IMR-90 (cell line): ENCODE results near the gene KATNBL1. TPM values are rescaled to one million over a fixed set of nuclear protein-coding genes. Genes with fewer than 3 reads are reported as not detected.

ENCODE experiments used
- ATAC-seq: fragments of 200-7000 bp; cut with Tn5 transposase; 2 replicates; pipeline ENCODE4 v1.9.1; 2020; ENCODE audit warnings: low read depth, mild to moderate bottlenecking, moderate library complexity
- BruUV-seq: library from RNA; stranded (reverse); fragments of 400-500 nt; replicated peaks from 2 replicates; lab custom pipeline; 2021; lab: Mats Ljungman, UMichigan
- CTCF ChIA-PET: fragments of 300-600 bp; formaldehyde crosslinking; extraction: SDS; loops from one replicate; lab custom pipeline; 2021; ENCODE audit warnings: antibody characterized with exemption; lab: Yijun Ruan, JAX
- POLR2A ChIA-PET: fragments of 300-600 bp; sonication (Branson Sonifier 250); formaldehyde crosslinking; loops from one replicate; lab custom pipeline; 2022; ENCODE audit warnings: antibody characterized with exemption; ENCODE audit not compliant: unreplicated experiment; lab: Charles Lee
- DNase-seq: peaks from one replicate; pipeline ENCODE4 v3.0.0; 2013
- H2AFZ ChIP-seq: replicated peaks from 2 replicates; pipeline ENCODE3; 2013; ENCODE audit warnings: low read length, mild to moderate bottlenecking; ENCODE audit not compliant: poor library complexity
- H2AK5ac ChIP-seq: 2 replicates; pipeline ENCODE4 v1.6.1; 2013; ENCODE audit warnings: low read depth, low read length, inconsistent platforms
- H2AK9ac ChIP-seq: replicated peaks from 2 replicates; pipeline ENCODE3; 2013; ENCODE audit warnings: mild to moderate bottlenecking, low read depth, low read length, moderate library complexity; ENCODE audit not compliant: poor library complexity
- H2BK120ac ChIP-seq: 2 replicates; pipeline ENCODE4 v1.6.1; 2013; ENCODE audit warnings: low read depth, low read length, inconsistent platforms
- H2BK15ac ChIP-seq: 3 replicates; pipeline ENCODE4 v1.6.1; 2013; ENCODE audit warnings: low read depth, low read length, inconsistent platforms
- H2BK20ac ChIP-seq: 2 replicates; pipeline ENCODE4 v1.6.1; 2013; ENCODE audit warnings: low read depth, mild to moderate bottlenecking, inconsistent platforms, low read length, moderate library complexity
- H2BK5ac ChIP-seq: 2 replicates; pipeline ENCODE4 v1.6.1; 2013; ENCODE audit warnings: mild to moderate bottlenecking, low read depth, low read length, inconsistent platforms; ENCODE audit not compliant: poor library complexity, severe bottlenecking
- H3K14ac ChIP-seq: replicated peaks from 2 replicates; pipeline ENCODE4 v1.6.1; 2013; ENCODE audit warnings: low read depth, low read length, inconsistent platforms
- H3K18ac ChIP-seq: 2 replicates; pipeline ENCODE4 v1.6.1; 2013; ENCODE audit warnings: low read depth, low read length, control low read depth
- H3K23ac ChIP-seq: 2 replicates; pipeline ENCODE4 v1.6.1; 2013; ENCODE audit warnings: low read depth, low read length, inconsistent platforms
- H3K27ac ChIP-seq: 2 replicates; pipeline ENCODE4 v1.5.1; 2013; ENCODE audit warnings: mild to moderate bottlenecking, control low read depth, low read length; ENCODE audit not compliant: insufficient read depth
- H3K27me3 ChIP-seq: 2 replicates; pipeline ENCODE4 v1.6.1; 2013; ENCODE audit warnings: low read length; ENCODE audit not compliant: control insufficient read depth, insufficient read depth
- H3K36me3 ChIP-seq: 2 replicates; pipeline ENCODE4 v1.6.1; 2013; ENCODE audit warnings: low read length, mixed read lengths; ENCODE audit not compliant: control insufficient read depth, insufficient read depth
- H3K4ac ChIP-seq: 2 replicates; pipeline ENCODE4 v1.6.1; 2013; ENCODE audit warnings: low read depth, low read length, inconsistent platforms
- H3K4me1 ChIP-seq: 2 replicates; pipeline ENCODE4 v1.6.1; 2013; ENCODE audit warnings: low read length, mixed read lengths; ENCODE audit not compliant: control insufficient read depth, insufficient read depth
- H3K4me2 ChIP-seq: 2 replicates; pipeline ENCODE4 v1.6.1; 2013; ENCODE audit warnings: low read depth, mild to moderate bottlenecking, control low read depth, low read length, moderate library complexity
- H3K4me3 ChIP-seq: 2 replicates; pipeline ENCODE4 v1.5.1; 2013; ENCODE audit warnings: low read depth, mild to moderate bottlenecking, control low read depth, low read length, moderate library complexity; ENCODE audit not compliant: insufficient read depth
- H3K56ac ChIP-seq: 2 replicates; pipeline ENCODE4 v1.6.1; 2013; ENCODE audit warnings: low read length, inconsistent platforms; ENCODE audit not compliant: insufficient read depth; ENCODE audit errors: extremely low read depth
- H3K79me1 ChIP-seq, 2 experiments: 2 replicates each; pipeline ENCODE4 v1.6.1; 2013; ENCODE audit warnings: low read length in 2 of 2, inconsistent platforms in 1 of 2, low read depth in 1 of 2
- H3K9ac ChIP-seq: 2 replicates; pipeline ENCODE4 v1.6.1; 2013; ENCODE audit warnings: low read depth, low read length, control low read depth
- H3K9me1 ChIP-seq: 2 replicates; pipeline ENCODE4 v1.6.1; 2013; ENCODE audit warnings: low read length, inconsistent platforms; ENCODE audit not compliant: insufficient read depth
- H3K9me3 ChIP-seq: 2 replicates; pipeline ENCODE4 v1.6.1; 2013; ENCODE audit warnings: low read length; ENCODE audit not compliant: control insufficient read depth, insufficient read depth
- H4K20me1 ChIP-seq: 2 replicates; pipeline ENCODE4 v1.6.1; 2013; ENCODE audit warnings: low read length, inconsistent platforms; ENCODE audit not compliant: insufficient read depth
- H4K5ac ChIP-seq: 2 replicates; pipeline ENCODE4 v1.6.1; 2013; ENCODE audit warnings: mild to moderate bottlenecking, low read depth, low read length, control low read depth
- H4K8ac ChIP-seq, 2 experiments: 2 replicates each; pipeline ENCODE4 v1.6.1; 2013; ENCODE audit warnings: low read depth in 2 of 2, low read length in 2 of 2, control low read depth in 1 of 2, inconsistent platforms in 1 of 2
- H4K91ac ChIP-seq: 2 replicates; pipeline ENCODE4 v1.6.1; 2013; ENCODE audit warnings: low read depth, low read length, inconsistent platforms; ENCODE audit not compliant: insufficient read depth
- BHLHE40 ChIP-seq: fragments of 150-350 bp; IDR thresholded peaks from 2 replicates; pipeline ENCODE4 v1.6.1; 2016; ENCODE audit warnings: mild to moderate bottlenecking, low read depth, low read length
- CEBPB ChIP-seq: IDR thresholded peaks from 2 replicates; pipeline ENCODE4 v1.6.1; 2012; ENCODE audit warnings: low read depth, low read length, improper control_type of control experiment
- CHD1 ChIP-seq: IDR thresholded peaks from 2 replicates; pipeline ENCODE4 v1.6.1; 2012; ENCODE audit warnings: low read depth, low read length, improper control_type of control experiment
- FOS ChIP-seq: fragments of 150-350 bp; IDR thresholded peaks from 2 replicates; pipeline ENCODE4 v1.6.1; 2016; ENCODE audit warnings: low read depth, low read length
- MAFK ChIP-seq: IDR thresholded peaks from 2 replicates; pipeline ENCODE4 v1.6.1; 2012; ENCODE audit warnings: low read depth, low read length, improper control_type of control experiment
- MAZ ChIP-seq: IDR thresholded peaks from 2 replicates; pipeline ENCODE4 v1.6.1; 2012; ENCODE audit warnings: low read depth, mild to moderate bottlenecking, low read length, improper control_type of control experiment, moderate library complexity, borderline replicate concordance
- NFE2L2 ChIP-seq: fragments of 150-350 bp; IDR thresholded peaks from 2 replicates; pipeline ENCODE4 v1.6.1; 2016; ENCODE audit warnings: low read depth, mild to moderate bottlenecking, low read length
- RAD21 ChIP-seq: IDR thresholded peaks from 2 replicates; pipeline ENCODE4 v1.6.1; 2012; ENCODE audit warnings: low read length, improper control_type of control experiment
- RCOR1 ChIP-seq: IDR thresholded peaks from 2 replicates; pipeline ENCODE4 v1.6.1; 2012; ENCODE audit warnings: mild to moderate bottlenecking, low read length, improper control_type of control experiment; ENCODE audit not compliant: insufficient replicate concordance
- SMC3 ChIP-seq: fragments of 150-350 bp; IDR thresholded peaks from 2 replicates; pipeline ENCODE4 v1.6.1; 2016; ENCODE audit warnings: low read depth, mild to moderate bottlenecking, antibody characterized with exemption, low read length, moderate library complexity
- WGBS, 2 experiments: methylation state at CpG; one replicate each; pipeline versions ENCODE4 v1.1.5 to v1.1.7; 2013; ENCODE audit warnings: missing lambda C conversion rate in 2 of 2; ENCODE audit not compliant: insufficient read length in 1 of 2; ENCODE audit errors: extremely low coverage in 2 of 2; 5-methylcytosine and 5-hydroxymethylcytosine counted together
- dilution Hi-C: fragments of 300-500 bp; cut with HindIII; formaldehyde crosslinking; loops from one replicate; pipeline ENCODE4 v1.14.3; 2018; ENCODE audit warnings: low sequenced_read_pairs; ENCODE audit not compliant: unreplicated experiment
- in situ Hi-C: fragments of 300-500 bp; cut with MboI; formaldehyde crosslinking; loops from 3 replicates; pipeline ENCODE4 v1.14.3; 2019; ENCODE audit warnings: low sequenced_read_pairs, inconsistent platforms, mixed read lengths
- intact Hi-C: fragments of 100-400 bp; cut with micrococcal nuclease; formaldehyde crosslinking; loops from 2 replicates; pipeline ENCODE4 v1.10.0; 2022
- polyA plus RNA-seq, 3 experiments: library from polyadenylated mRNA; depleted of rRNA; stranded (reverse); fragments of >200 nt; gene quantifications; 2 replicates each; pipeline ENCODE4 v1.2.3, GENCODE V29; 2012; ENCODE audit warnings: low replicate concordance in 1 of 3
- total RNA-seq: library from RNA; depleted of rRNA; stranded (reverse); fragments of >200 nt; gene quantifications from 2 replicates; pipeline ENCODE4 v1.2.3, GENCODE V29; 2012
- TF ChIP-seq, protein P1 (sequence below): fragments of 150-350 bp; IDR thresholded peaks from 2 replicates; pipeline ENCODE4 v1.6.1; 2016; ENCODE audit warnings: low read depth, mild to moderate bottlenecking, low read length, moderate library complexity, borderline replicate concordance
- TF ChIP-seq, protein P2 (sequence below): fragments of 150-350 bp; IDR thresholded peaks from 2 replicates; pipeline ENCODE4 v1.6.1; 2017; ENCODE audit warnings: mild to moderate bottlenecking, antibody characterized with exemption, low read length, low read depth

KATNBL1 gene
- total and polyA plus RNA-seq, 2 of the 4 experiments (the other 2 are of a cell fraction), result 17.1 to 24.0 TPM

DNA sequence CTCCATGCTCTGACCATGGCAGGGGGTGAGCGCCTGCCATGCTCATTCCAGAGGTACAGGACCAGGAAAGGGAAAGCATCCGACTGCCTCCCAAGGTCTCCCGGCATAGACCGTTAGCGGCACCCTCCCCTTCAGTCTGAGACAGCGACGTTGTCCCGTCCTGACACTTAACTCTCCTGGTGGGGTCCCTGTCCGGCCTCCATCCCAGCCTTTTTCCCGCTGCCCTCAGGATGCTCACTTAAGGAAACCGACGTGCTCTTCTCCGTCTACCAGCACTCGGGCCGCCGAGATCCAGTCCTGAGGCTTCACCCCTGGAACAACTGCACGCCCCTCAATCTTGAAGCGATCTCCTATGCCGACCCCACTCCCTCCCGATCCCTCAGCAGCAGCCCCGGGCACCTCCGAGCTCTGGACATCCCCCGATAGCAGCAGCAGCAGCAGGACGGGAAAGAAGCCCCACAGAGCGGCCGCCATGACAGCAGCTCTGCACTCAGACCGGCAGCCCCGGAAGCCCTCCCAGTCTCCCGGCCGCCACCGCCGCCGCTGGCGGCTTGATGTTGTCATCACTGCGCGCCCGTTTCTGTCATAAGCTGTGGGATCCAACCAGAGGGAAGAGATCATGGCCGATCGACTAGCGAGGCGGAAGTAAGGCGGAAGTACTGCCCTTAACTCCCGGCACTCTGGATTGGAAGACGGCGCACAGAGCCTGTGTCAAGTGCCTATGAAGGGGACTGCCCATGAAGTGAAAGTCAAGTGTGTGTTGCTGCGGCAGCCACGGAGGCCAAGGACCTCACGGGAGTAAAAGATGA is 108.3 kb downstream of the KATNBL1 start, which contains the start of the genes EMC7 and PGBD4 (continued):
- TF ChIP-seq, protein P1, sequence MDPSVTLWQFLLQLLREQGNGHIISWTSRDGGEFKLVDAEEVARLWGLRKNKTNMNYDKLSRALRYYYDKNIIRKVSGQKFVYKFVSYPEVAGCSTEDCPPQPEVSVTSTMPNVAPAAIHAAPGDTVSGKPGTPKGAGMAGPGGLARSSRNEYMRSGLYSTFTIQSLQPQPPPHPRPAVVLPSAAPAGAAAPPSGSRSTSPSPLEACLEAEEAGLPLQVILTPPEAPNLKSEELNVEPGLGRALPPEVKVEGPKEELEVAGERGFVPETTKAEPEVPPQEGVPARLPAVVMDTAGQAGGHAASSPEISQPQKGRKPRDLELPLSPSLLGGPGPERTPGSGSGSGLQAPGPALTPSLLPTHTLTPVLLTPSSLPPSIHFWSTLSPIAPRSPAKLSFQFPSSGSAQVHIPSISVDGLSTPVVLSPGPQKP, result 0 out of 2 replicates have a peak, but pooled peaks have one; percentile 61

DNA sequence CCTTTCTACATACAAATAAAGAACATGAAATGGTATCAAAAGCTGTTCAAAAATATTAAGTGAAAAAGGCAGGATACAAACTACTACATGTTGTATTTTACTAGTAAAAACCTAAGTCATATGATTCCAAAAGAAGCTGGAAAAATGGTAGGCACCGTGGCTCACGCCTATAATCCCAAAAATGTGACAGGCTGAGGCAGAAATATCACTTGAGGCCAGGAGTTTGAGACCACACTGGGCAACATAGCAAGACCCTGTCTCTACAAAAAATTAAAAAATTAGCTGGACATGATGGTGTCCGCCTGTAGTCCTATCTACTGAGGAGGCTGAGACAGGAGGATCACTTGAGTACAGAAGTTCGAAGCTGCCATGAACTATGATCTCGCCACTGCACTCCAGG is 110.0 kb downstream of the KATNBL1 start:
- no peaks in the 10 kb centered on the region for H3K9me3 ChIP-seq
- H3K23ac ChIP-seq, result no peak overlapping the region
- no peak overlapping the region for H3K18ac ChIP-seq
- dilution Hi-C loops (no loop called here), intact Hi-C loops (loop anchor here (5.0 kb wide), 1 partner anchor 38 kb away; no protein-coding TSS in a partner anchor), in situ Hi-C loops (loop anchor here (5.0 to 25.0 kb wide), 3 partner anchors 112 to 487 kb away; partner anchors contain the start of genes GOLGA8B, KATNBL1 and LPCAT4)
- no peak overlapping the region for H3K14ac ChIP-seq
- H4K5ac ChIP-seq, result no peak overlapping the region
- no peak overlapping the region for H3K4ac ChIP-seq
- BruUV-seq, result no TSS peak
- no peak overlapping the region for H2AK5ac ChIP-seq
- H3K4me3 ChIP-seq, result no peak overlapping the region
- H2AK9ac ChIP-seq, result no peak overlapping the region
- no peak overlapping the region for H4K8ac ChIP-seq
- no peak overlapping the region for H4K91ac ChIP-seq
- H3K36me3 ChIP-seq, result no peaks in the 10 kb centered on the region
- no peak overlapping the region for H3K9ac ChIP-seq
- no peaks in the 10 kb centered on the region for H3K27me3 ChIP-seq
- no peak overlapping the region for H2BK20ac ChIP-seq
- peaks cover 17 to 50% of the 10 kb centered on the region in 2 experiments for H3K79me1 ChIP-seq
- no peaks in the 10 kb centered on the region for H4K20me1 ChIP-seq
- CTCF ChIA-PET, result no interaction called here
- POLR2A ChIA-PET, result no interaction called here
- no peak overlapping the region for H2BK15ac ChIP-seq
- H2BK5ac ChIP-seq, result no peak overlapping the region
- peaks cover 4% of the 10 kb centered on the region; the same call in 1 of the 2 replicates for H3K4me1 ChIP-seq
- H3K9me1 ChIP-seq, result no peaks in the 10 kb centered on the region
- no peak overlapping the region for H2AFZ ChIP-seq
- H2BK120ac ChIP-seq, result no peak overlapping the region
- H3K56ac ChIP-seq, result no peak overlapping the region
- no peak overlapping the region for H3K4me2 ChIP-seq
- no peak for ATAC-seq
- no peak overlapping the region for H3K27ac ChIP-seq
- no CpG with 5 or more reads among the region's 5 CpGs for WGBS, 2 experiments
- DNase-seq, result no peak
- TF ChIP-seq FOS (no peak), RAD21 (no peak), MAZ (no peak), CEBPB (no peak), BHLHE40 (no peak), SMC3 (no peak), CHD1 (no peak), NFE2L2 (no peak), MAFK (no peak), RCOR1 (no peak)
- TF ChIP-seq, protein P2, sequence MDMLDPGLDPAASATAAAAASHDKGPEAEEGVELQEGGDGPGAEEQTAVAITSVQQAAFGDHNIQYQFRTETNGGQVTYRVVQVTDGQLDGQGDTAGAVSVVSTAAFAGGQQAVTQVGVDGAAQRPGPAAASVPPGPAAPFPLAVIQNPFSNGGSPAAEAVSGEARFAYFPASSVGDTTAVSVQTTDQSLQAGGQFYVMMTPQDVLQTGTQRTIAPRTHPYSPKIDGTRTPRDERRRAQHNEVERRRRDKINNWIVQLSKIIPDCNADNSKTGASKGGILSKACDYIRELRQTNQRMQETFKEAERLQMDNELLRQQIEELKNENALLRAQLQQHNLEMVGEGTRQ, result no peak
- TF ChIP-seq, protein P1, result no peak
